GM23338 (cell line): ENCODE measurements around the gene EPHB1.

ENCODE experiments used
- CREB1 ChIP-seq: fragments of 250-450 bp; sonication (Bioruptor Pico); IDR thresholded peaks from 2 replicates; pipeline ENCODE4 v1.5.0; 2020; ENCODE audit warnings: low read depth, mild to moderate bottlenecking, moderate library complexity
- EZH2 ChIP-seq: fragments of 200-600 bp; sonication (generic); IDR thresholded peaks from one replicate; pipeline ENCODE4 v1.8.0; 2017; ENCODE audit warnings: antibody characterized with exemption, mild to moderate bottlenecking, low read depth; ENCODE audit not compliant: unreplicated experiment
- EZH2phosphoT487 ChIP-seq: fragments of 200-600 bp; sonication (generic); IDR thresholded peaks from one replicate; pipeline ENCODE4 v1.8.1; 2018; ENCODE audit warnings: antibody characterized with exemption; ENCODE audit not compliant: unreplicated experiment
- JUNB ChIP-seq: IDR thresholded peaks from one replicate; pipeline ENCODE4 v1.6.1; 2016; ENCODE audit warnings: antibody characterized with exemption; ENCODE audit not compliant: unreplicated experiment
- POLR2AphosphoS5 ChIP-seq: IDR thresholded peaks from 2 replicates; pipeline ENCODE4 v1.6.1; 2016; ENCODE audit warnings: antibody characterized with exemption, low read depth
- ZNF114 ChIP-seq: fragments of 250-450 bp; sonication (Bioruptor Pico); IDR thresholded peaks from 2 replicates; pipeline ENCODE4 v1.5.0; 2020; ENCODE audit warnings: mild to moderate bottlenecking, moderate library complexity
- ZNF331 ChIP-seq: fragments of 250-450 bp; sonication (Bioruptor Pico); IDR thresholded peaks from 2 replicates; pipeline ENCODE4 v1.5.0; 2020; ENCODE audit warnings: low read depth, mild to moderate bottlenecking, moderate library complexity
- TF ChIP-seq, protein P1 (sequence below), 2 experiments: fragments of 200-600 bp in 1 of 2; sonication (generic) in 1 of 2; conservative IDR thresholded peaks; 2 replicates each; pipeline versions ENCODE4 v1.5.1 to v1.6.1; 2016 to 2017; ENCODE audit warnings: antibody characterized with exemption in 2 of 2, low read depth in 2 of 2, mild to moderate bottlenecking in 2 of 2, moderate library complexity in 1 of 2
- TF ChIP-seq, protein P2 (sequence below): IDR thresholded peaks from one replicate; pipeline ENCODE4 v1.6.1; 2018; ENCODE audit warnings: antibody characterized with exemption; ENCODE audit not compliant: unreplicated experiment
- TF ChIP-seq, protein P3 (sequence below): IDR thresholded peaks from 2 replicates; pipeline ENCODE4 v1.6.1; 2016; ENCODE audit warnings: antibody characterized with exemption

DNA sequence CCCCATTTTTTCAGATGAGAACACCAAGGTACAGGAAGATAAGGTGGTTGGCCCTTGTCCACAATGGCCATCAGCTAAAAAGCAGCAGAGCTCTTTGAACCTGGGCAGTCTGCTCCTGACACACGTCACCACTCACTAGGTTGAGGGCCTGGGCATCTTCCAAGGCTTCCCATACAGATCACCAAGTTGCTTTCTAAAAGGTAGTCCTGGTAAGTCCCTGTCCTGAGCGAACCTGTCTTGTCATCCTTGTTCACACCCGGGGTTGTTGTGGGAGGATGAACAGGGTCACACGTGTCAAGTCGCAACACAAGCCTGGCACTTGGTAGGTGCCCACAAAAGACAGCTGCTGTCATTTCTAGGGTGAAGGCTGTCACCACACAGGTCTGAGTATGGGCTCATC is 260.4 kb downstream of the EPHB1 start:
- TF ChIP-seq, protein P1, sequence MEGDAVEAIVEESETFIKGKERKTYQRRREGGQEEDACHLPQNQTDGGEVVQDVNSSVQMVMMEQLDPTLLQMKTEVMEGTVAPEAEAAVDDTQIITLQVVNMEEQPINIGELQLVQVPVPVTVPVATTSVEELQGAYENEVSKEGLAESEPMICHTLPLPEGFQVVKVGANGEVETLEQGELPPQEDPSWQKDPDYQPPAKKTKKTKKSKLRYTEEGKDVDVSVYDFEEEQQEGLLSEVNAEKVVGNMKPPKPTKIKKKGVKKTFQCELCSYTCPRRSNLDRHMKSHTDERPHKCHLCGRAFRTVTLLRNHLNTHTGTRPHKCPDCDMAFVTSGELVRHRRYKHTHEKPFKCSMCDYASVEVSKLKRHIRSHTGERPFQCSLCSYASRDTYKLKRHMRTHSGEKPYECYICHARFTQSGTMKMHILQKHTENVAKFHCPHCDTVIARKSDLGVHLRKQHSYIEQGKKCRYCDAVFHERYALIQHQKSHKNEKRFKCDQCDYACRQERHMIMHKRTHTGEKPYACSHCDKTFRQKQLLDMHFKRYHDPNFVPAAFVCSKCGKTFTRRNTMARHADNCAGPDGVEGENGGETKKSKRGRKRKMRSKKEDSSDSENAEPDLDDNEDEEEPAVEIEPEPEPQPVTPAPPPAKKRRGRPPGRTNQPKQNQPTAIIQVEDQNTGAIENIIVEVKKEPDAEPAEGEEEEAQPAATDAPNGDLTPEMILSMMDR (conservative IDR thresholded peaks at IDR 0.05; ENCODE audit: low read depth in 2 of 2): no peak
- TF ChIP-seq JUNB (no peak), EZH2 (no peak), ZNF114 (no peak), ZNF331 (CRISPR knock-in tag) (no peak), POLR2AphosphoS5 (no peak), EZH2phosphoT487 (no peak), CREB1 (CRISPR knock-in tag) (no peak)
- TF ChIP-seq, protein P2, sequence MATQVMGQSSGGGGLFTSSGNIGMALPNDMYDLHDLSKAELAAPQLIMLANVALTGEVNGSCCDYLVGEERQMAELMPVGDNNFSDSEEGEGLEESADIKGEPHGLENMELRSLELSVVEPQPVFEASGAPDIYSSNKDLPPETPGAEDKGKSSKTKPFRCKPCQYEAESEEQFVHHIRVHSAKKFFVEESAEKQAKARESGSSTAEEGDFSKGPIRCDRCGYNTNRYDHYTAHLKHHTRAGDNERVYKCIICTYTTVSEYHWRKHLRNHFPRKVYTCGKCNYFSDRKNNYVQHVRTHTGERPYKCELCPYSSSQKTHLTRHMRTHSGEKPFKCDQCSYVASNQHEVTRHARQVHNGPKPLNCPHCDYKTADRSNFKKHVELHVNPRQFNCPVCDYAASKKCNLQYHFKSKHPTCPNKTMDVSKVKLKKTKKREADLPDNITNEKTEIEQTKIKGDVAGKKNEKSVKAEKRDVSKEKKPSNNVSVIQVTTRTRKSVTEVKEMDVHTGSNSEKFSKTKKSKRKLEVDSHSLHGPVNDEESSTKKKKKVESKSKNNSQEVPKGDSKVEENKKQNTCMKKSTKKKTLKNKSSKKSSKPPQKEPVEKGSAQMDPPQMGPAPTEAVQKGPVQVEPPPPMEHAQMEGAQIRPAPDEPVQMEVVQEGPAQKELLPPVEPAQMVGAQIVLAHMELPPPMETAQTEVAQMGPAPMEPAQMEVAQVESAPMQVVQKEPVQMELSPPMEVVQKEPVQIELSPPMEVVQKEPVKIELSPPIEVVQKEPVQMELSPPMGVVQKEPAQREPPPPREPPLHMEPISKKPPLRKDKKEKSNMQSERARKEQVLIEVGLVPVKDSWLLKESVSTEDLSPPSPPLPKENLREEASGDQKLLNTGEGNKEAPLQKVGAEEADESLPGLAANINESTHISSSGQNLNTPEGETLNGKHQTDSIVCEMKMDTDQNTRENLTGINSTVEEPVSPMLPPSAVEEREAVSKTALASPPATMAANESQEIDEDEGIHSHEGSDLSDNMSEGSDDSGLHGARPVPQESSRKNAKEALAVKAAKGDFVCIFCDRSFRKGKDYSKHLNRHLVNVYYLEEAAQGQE: no peak
- TF ChIP-seq, protein P3, sequence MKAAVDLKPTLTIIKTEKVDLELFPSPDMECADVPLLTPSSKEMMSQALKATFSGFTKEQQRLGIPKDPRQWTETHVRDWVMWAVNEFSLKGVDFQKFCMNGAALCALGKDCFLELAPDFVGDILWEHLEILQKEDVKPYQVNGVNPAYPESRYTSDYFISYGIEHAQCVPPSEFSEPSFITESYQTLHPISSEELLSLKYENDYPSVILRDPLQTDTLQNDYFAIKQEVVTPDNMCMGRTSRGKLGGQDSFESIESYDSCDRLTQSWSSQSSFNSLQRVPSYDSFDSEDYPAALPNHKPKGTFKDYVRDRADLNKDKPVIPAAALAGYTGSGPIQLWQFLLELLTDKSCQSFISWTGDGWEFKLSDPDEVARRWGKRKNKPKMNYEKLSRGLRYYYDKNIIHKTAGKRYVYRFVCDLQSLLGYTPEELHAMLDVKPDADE: no peak
